Stimulated activated CD8-positive, alpha-beta memory T cell treated with anti-CD3 and anti-CD28 coated beads, Interleukin-12 subunit alpha, Interleukin-12 subunit beta, amount 100 ng/mL, for 1 hour (primary cell): Measurements from ENCODE around the gene PTPRK.

Experiments used
- DNase-seq: peaks from one replicate; pipeline ENCODE4 v3.0.0-alpha.2; 2020; ENCODE audit warnings: low read depth

Gene PTPRK

GRCh38 chr6:128515550-128516513 lies 4.6 kb downstream of the PTPRK start:
- no peak for DNase-seq

DNA sequence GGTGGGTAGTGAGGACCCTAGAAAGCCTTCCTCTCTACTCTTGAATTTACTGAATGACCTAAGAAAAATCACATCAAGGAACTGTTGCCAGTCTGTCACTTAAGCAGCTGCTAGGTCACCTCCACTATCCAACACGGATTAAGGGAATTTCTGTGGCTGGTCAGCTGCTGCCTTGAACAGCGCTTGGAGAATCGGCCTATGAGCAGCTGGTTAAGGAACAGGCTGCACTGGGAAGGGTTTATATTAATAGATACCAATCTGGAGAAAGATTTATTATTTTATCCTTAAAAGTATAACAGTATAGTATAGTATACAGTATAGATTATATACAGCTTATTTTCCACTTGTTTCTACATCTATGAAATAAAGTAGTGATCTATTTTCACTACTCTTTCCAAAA lies 6.5 kb downstream of the PTPRK start:
- no peak for DNase-seq

DNA sequence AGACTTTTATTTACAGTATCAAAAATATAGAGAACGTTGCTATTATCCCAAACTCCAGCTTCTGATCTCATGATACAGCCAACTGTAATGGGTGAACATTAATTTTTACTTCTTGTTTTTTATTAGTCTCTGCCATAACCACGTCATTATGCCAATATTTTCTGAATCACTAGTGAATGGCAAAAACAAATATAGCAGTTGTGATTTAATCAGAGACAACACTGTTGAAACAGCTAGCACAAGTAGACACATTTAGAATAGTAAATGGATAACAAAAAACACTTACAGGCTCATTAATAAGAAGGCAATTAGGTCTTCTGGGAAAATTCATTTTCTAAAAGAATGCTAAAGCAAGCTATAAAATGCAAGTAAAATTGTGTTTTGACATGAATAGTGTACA lies 8.1 kb downstream of the PTPRK start:
- DNase-seq, result no peak

GRCh38 chr6:128511506-128511905 lies 8.9 kb downstream of the PTPRK start:
- DNase-seq, result no peak

DNA sequence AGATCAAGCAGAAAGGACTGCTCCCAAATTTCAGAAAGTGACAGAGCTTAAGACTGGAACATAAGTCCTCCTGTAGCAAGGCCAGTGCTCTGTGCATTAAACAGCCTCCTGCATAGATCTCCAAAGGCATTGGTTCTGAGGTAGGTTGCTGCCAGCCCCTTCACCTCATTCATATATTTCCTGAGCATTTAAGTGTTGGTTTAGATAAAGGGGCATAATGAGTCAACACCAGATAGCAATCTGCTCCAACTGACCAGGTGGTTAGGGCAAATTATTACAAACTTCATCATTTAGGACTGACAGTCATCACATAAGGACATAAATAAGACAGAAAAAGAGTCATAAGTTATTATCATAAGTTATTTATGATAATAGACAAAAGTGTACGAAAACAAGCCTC lies 10.7 kb downstream of the PTPRK start:
- no peak for DNase-seq

DNA sequence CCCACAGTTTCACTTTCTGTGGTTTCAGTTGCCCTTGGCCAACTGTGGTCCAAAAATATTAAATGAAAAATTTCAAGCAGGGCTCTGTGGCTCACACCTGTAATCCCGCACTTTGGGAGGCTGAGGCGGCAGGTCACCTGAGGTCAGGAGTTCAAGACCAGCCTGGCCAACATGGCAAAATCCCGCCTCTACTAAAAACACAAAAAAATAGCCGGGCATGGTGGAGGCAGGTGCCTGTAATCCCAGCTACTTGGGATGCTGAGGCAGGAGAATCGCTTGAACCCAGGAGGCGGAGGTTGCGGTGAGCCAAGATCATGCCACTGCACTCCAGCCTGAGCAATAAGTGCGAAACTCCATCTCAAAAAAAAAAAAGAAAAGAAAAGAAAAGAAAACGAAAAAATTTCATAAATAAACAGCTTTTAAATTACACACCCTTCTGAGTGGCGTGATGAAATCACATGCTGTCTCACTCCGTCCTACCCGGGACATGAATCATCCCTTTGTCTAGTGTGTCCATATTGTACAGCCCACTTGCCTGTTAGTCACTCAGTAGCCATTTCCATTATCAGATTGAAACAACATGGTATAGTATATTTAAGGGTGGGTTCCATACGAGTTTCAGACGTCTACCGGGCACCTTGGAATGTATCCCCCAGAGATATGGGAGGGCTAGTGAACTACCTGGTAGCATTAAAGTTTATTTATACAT lies 11.7 kb downstream of the PTPRK start:
- no peak for DNase-seq

DNA sequence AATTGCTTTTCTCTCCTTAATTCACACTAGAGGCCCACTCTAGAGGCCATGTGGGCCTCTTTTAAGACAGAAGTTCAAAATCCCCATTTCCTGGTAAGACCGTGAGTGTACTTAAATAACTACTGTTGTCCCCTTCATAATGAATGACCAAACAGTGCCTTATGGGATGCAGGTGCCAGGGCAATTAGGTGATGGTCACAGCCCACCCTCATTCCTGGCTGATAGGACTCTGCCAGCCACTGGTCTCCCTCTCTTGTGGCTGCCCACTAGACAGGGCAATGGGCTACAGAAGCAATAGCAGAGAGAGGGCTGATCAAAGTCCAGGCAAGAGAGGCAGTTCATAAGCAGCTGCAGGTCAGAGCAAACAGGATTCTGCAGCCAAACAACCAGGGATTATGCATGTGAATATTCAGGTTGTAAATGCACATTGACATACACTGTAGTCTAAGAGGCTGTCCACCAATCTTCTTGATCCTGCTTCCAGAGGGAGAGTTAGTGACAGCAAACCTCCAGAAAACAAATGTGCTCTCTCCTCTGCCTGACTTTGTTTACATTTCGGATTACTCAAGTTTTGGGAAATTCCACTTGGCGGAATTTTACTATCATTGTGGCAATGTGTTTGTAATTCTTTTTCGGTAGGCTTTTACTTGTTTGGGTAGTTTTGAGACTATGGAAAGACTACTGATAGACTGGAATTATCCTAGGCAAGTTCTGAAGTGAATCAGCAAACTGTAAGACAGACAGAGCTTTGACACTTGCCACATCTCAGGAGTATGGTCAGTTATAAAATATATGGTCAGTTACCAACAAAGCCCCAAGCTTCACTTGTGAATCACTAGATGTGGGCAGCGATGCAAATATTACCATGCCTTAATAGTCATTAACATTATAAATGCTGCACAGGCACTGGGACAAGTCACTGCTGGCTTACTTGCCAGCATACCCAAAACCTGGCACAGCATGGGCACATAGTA lies 12.8 kb downstream of the PTPRK start:
- DNase-seq, result no peak

DNA sequence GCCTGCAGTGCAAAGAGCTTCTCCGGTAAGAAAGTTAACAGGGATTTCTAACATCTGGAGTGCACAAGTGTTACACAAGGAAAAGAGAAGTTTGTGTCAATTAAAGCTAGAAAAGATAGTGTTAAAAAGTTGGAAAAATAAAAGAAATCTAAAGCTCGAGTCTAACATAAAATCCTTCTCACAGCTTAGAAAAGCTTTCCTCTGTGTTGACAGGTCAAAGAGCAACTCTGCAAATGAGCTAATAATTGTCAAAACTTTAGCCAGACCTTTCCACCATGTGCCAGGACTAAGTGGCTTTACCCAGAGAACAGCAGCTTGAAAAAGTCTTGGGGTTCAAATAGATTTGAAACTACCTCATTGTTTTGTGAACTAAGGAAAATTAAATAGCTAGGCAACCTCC lies 14.8 kb downstream of the PTPRK start:
- DNase-seq, result no peak

GRCh38 chr6:128504003-128504654 lies 16.3 kb downstream of the PTPRK start:
- no peak for DNase-seq

DNA sequence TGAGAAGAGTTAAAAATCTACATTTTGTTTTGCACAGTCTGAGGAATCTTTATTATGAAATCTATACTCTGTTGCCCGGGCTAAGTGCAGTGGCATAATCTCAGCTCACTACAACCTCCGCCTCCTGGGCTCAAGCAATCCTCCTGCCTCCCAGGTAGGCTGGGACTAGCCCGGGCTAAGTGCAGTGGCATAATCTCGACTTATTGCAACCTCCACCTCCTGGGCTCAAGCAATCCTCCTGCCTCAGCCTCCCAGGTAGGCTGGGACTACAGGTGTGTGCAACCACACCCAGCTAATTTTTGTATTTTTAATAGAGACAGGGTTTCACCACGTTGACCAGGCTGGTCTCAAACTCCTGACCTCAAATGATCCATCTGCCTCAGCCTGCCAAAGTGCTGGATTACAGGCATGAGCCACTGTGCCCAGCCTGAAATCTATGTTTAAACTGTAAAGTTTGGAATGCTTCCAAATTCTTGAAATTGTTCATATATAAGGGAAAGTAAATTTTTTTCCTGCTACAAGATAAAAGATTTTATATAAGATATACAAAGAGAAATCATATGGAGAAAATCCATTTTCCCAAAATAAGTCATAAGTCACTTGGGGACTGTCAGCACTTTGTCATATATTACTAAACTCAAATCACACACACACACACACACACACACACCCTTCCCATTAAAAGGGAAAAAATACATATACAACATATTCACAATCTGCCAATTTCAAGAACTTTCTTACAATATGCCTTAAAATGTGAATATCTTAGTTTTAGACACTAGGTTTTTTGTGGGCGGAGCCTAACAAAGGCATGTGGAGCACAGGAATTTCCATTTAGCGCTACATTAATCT lies 19.4 kb downstream of the PTPRK start:
- no peak for DNase-seq

DNA sequence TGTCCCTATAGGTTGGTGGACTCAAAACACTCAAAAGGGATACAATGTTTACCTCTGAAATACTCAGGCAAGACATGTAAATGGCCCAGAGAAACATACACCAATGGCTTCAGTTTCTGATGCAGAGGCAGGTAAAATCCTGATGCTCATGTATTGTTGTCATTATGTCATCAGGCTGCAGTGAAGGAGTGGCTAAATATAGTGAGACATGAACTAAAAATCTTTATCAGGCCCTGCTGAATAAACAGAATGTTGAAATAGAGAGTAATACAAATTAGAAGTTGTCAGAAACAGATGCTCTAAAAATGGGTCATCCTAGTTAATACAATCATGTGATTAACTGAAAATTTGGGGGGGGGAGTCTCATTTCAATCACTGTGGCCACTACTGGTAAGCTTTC lies 20.4 kb downstream of the PTPRK start:
- no peak for DNase-seq

- DNase-seq, result no peak
These were observed 21.2 kb downstream of the PTPRK start for GRCh38 chr6:128499079-128499731.

DNA sequence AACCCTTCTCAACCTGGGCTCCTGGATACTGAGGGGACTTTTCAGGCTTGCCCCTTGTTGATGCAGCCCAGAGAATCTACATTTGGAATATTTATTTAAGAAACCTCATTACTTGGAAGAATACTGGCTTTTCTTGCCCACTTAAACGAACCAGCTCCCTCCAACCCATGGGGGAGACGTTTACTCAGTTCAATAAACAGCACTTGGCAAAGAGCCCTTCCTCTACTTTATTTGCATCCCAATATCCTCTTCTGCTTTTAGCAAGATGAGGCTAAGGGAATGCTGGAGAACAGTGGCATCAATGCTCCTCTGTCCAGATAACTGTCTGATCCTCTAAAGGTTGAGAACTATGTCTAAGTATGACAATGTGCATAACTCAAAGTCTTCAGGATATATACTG lies 22.2 kb downstream of the PTPRK start:
- no peak for DNase-seq

GRCh38 chr6:128495536-128496333 lies 24.7 kb downstream of the PTPRK start:
- no peak for DNase-seq

- no peak for DNase-seq
These were observed 26.0 kb downstream of the PTPRK start for GRCh38 chr6:128494440-128494839.

- no peak for DNase-seq
These were observed 26.5 kb downstream of the PTPRK start for GRCh38 chr6:128493877-128494276.

DNA sequence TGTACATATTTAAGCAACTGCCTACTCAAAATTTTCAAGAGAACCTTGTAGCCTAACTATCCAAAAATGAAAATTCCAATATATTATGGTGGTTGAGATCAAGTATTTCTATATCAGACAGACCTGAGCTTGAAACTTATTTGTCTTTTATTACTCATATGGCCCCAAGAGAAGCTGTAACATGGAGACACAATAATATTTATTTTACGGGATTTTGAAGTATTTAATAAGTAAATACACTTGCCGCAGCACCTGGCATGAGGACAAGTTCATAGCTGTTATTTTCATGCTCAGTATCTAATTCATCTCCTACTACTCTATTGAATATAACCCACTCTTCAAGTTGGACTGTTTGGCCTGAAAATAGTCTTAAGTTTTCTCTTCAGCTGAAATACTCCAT lies 28.0 kb downstream of the PTPRK start:
- no peak for DNase-seq

GRCh38 chr6:128491610-128492206 lies 28.7 kb downstream of the PTPRK start:
- DNase-seq, result no peak

DNA sequence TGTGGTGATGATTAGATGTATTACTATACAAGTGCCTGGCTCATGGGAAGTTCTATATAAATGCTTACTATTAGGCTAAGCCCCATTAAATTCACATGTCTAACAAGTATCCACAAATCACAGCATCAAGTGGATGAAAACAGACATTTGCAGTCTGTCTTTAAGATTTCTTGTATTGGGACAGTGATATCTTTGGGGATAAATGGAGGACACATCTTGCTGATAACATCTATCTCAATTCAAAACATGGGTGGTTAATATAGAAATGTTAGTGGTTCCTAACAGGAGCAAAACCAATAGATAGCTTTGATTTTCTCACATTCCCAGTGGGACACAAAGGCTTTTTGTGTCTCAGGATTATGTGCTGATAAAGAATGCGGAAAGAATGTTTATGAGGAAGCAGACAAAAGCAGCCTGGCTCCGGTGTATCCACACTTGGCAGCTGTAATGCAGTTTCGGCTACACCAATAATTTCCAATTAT lies 29.3 kb downstream of the PTPRK start:
- DNase-seq, result no peak
